GM19023 (cell line): Measurements from ENCODE around the gene CST6.
"Not testable (repeated sequence)": the region's sequence is repeated elsewhere in the genome, so short reads cannot be mapped to it uniquely, and the experiment has no call there.

Experiments used
- ATAC-seq: cut with Tn5 transposase; IDR thresholded peaks from one replicate; pipeline ENCODE4 v1.9.1; 2021; ENCODE audit warnings: mild to moderate bottlenecking, moderate library complexity; ENCODE audit not compliant: unreplicated experiment

The CST6 gene

DNA sequence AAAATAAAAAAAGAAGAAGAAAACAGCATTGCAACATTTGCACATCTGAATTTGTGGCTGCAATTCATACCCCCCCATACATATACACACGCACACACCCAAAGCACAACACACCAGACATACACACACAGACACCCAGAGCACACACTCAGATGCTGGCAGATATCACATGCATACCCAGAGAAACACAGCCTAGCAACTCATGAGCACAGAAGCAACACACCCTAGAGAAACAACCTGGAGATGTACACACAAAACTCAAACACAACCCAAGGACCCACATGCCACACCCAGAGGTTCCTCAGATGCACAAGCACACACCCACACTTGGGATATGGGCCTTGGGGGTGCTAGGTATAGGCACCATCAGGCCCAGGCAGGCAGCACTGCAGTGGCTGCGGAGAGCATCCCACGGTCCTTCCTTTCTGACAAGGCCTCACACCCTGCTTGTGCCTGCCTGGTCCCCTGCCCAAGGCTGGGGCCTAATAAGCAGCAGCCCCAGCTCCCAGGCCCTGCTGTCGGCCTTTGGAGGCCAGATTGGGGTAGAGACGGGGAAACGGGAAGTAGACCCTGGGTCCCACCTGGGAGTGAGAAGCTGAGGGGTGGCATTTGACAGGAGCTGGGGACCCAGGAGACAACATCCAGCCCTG is 3.1 kb downstream of the CST6 start:
- no peak for ATAC-seq

GRCh38 chr11:66015454-66015881 is 3.7 kb downstream of the CST6 start:
- ATAC-seq, result no peak

- ATAC-seq, result no peak
Observed at GRCh38 chr11:66015936-66016792, 4.4 kb downstream of the CST6 start.

DNA sequence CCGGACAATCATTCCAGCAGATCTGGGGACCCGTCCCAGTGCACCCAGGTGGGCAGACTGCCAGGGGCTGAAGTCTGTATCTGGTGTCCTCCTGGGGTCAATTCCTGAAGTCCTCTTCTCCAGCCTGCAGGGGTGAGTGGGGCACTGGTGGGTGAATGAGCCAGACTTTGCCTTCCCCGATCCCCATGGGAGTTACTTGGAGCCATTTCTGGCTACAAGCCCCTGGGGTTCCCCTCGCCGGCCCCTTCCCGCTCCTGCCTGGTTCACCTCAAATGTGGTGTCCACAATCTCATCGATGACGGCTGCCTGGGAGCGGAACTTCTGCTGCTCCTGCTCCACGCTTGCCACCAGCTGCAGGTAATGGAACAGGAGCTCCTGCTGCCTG is 5.0 kb downstream of the CST6 start:
- no peak for ATAC-seq

DNA sequence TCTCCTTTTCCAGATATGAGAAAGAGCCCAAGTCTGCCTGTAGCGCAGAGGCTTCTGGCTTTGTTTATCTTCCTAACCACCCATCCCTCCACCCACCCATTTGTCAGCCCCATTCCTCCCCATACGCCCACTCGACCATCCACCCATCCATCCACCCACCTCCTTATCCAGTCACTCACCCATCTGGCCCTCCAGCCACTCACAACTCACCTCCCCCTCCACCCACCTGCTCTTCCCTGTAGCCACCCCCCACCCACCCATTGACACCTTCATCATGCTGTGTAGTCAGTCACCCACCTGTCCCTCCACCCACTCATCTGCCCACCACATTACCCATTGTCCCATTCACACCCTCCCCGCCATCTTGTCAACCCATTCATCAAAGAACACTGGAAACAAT is 5.5 kb downstream of the CST6 start:
- ATAC-seq, result no peak

DNA sequence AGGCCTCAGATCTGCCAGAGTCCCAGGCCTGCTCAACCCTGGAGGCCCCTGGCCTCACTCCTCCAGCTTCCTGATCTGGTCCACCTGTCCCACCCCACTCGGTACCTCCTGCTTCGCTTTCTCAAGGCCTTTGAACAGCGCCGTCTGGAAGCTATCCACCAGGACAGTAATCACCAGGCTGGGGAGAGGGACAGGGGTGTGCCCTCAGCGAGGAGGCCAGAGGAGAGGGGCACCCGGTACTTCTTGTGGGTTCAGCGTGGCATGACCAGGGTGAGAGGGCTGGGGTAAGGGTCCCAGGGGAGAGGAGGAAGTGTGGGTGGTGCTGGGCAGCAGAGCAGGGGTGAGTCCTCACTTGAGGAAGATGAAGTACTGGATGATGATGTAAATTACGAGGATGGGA is 8.4 kb downstream of the CST6 start:
- ATAC-seq, result no peak

- ATAC-seq, result no peak
Observed at GRCh38 chr11:66020618-66021357, 9.0 kb downstream of the CST6 start.

- peak; percentile 60 for ATAC-seq
Observed at GRCh38 chr11:66022401-66023185, 10.8 kb downstream of the CST6 start.

- not testable (repeated sequence) for ATAC-seq
Observed at GRCh38 chr11:66023186-66023440, 11.3 kb downstream of the CST6 start.

DNA sequence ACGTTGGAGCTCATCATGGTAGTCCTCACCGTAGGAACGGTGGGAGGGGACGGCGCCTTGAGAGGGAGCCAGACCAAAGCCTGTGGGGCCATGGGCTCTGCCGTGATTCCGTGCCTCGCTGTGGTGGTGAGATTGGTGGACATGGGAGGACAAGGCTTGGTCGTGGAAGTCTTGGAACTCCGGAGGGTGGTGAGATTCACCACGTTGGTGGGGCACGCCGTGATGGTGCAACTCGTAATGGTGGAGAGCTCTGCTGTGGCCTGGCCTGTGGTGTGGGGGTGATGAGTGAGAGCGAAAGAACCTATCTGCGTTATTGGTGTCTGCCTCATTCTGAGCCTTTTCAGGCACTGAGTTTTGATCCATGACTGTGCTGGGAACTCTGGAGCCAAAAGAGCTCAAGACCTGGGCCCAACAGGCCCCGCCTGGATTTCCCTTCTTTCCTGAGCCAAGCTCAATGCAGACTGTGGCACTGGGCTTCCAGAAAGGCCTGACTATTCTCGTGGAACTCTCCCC is 14.3 kb downstream of the CST6 start, which contains the start of gene CATSPER1:
CATSPER1 (minus strand) TSS at position 463 of the 513 bp plus-strand sequence; CDS start at position 363, 100 bp downstream.
- no peak for ATAC-seq

DNA sequence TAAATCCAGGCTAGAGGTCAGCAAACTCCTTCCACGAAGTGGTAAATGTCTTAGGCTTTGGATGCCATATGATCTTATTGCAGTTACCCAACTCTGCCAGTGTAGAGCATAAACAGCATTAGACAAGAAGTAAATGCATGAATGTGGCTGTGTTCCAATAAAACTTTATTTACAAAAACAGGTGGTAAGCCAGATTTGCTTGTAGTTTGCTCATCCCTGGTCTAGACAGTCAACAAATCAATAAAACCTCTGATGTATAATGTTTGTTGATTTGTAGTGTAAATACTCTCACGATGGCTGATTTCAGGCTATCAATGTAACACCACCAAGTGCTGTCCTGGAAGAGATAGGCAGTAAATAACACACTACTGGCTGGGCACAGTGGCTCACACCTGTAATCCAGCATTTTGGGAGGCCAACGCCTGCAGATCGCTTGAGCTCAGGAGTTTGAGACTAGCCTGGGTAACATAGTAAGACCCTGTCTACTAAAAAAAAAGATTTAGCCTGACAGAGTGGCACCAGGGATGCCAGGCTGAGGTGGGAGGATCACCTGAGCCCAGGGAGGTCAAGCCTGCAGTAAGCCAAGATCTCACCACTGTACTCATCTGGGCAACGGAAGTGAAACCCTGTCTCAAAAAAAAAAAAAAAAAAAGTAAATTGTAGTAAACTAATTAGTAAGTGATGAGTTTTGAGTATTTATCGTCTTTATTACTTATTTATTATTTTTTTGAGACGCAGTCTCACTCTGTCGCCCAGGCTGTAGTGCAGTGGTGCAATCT is 21.3 kb downstream of the CST6 start:
- ATAC-seq, result no peak

DNA sequence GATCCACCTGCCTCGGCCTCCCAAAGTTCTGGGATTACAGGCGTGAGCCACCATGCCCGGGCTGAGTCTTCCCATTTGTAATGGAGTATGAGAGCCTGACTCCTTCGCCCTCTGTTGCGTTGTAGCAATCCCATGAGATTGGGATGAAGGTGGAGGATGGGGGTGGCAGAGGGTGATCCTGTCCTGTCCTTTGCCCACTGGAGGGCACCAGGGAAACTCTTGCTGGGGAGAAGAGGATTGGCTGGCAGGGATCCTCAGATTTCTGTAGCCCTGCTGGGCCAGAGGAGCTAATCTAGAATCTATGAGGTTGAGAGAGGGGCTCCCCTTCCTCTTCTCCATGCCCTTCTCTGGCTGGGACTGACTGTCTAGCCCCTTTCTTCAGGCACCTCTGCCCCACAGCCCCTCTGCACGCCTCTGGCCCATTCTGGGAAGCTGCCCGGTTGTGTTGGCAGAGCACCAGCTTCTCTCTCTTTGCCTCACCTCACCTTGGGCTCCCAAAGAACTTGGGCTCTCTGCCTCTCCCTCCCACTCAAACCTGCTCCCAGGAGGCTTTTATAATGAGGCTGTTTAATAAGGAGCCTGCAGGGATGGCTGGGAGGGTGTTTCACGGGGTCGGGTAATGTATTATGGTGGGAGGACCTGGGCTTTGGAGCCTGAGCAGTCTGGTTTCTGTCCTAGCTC is 24.0 kb downstream of the CST6 start:
- ATAC-seq, result no peak

DNA sequence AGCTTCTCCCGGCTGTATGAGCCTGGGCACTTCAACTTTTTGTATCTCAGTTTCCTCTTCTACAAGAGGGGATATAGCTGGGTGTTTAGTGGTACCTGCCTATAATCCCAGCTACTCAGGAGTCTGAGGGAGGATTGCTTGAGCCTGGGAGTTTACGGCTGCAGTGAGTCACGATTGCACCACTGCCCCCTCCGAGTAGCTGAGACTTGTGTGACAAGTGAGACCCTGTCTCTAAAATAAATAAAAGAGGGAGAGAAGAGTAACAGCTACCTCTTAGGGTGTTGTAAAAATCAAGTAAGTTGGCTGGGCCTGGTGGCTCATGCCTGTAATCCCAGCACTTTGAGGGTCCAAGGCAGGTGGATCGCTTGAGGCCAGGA is 24.5 kb downstream of the CST6 start:
- no peak for ATAC-seq

- no peak for ATAC-seq
Observed at GRCh38 chr11:66037327-66037726, 25.5 kb downstream of the CST6 start.

GRCh38 chr11:66039765-66040164 is 28.0 kb downstream of the CST6 start:
- ATAC-seq, result no peak

GRCh38 chr11:66042227-66042995 is 30.6 kb downstream of the CST6 start:
- ATAC-seq, result no peak

DNA sequence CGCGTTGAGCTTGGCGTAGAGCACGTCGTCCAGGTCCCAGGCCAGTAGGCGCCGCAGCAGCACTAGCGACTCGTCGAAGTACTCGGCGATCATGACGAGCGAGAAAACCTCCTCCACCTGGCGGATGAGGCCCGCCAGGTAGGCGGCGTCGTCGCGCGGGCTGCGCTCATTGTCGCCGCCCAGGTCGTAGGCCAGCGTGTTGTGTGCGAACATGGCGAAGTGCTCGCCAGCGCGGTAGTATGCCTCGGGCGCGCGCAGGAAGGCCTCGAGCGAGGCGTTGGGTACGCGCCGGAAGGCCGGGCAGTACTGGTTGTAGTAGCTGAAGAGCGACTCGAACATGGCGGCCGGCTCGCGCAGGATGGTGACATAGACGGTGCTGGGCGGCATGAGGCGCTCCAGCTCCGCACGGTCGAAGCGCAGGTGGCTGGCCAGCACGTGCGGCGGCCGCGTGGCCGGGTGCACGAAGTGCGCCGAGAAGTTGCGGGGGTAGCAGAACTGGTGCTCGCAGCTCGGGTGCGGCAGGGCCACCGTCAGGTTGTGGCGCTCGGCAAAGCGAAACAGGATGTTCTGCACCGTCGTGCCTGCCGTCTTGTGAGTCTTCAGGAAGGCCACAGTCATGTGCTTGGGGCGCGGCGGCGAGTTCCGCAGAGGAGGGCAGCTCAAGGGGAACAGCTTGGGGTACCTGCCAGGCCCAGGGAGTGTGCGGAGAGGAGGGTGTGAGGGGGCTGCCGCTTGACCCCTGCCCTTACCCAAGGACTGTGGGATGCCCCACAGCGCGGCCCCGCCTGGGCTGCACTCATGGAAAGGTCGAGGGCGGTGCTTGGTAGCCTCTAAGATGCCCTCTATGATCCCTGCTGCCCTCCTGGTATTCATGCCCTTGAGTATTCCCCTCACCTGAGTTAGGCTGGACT is 31.4 kb downstream of the CST6 start:
- ATAC-seq, result no peak

GRCh38 chr11:66044757-66045156 is 32.9 kb downstream of the CST6 start:
- ATAC-seq, result no peak
